GM12875 (cell line): ENCODE data around the gene SEMA7A.

Experiments
- H3K4me3 ChIP-seq: one replicate; pipeline ENCODE4 v1.5.1; 2011; ENCODE audit warnings: low read depth, low read length, control low read depth
- TF ChIP-seq, protein P1 (sequence below): IDR thresholded peaks from 2 replicates; pipeline ENCODE4 v1.5.1; 2011; ENCODE audit warnings: low read depth, mild to moderate bottlenecking, control low read depth, inconsistent platforms, low read length, moderate library complexity, borderline replicate concordance; ENCODE audit not compliant: insufficient read depth

SEMA7A gene

GRCh38 chr15:74387141-74387541 is 46.6 kb downstream of the SEMA7A start:
- H3K4me3 ChIP-seq, result no peak overlapping the region

DNA sequence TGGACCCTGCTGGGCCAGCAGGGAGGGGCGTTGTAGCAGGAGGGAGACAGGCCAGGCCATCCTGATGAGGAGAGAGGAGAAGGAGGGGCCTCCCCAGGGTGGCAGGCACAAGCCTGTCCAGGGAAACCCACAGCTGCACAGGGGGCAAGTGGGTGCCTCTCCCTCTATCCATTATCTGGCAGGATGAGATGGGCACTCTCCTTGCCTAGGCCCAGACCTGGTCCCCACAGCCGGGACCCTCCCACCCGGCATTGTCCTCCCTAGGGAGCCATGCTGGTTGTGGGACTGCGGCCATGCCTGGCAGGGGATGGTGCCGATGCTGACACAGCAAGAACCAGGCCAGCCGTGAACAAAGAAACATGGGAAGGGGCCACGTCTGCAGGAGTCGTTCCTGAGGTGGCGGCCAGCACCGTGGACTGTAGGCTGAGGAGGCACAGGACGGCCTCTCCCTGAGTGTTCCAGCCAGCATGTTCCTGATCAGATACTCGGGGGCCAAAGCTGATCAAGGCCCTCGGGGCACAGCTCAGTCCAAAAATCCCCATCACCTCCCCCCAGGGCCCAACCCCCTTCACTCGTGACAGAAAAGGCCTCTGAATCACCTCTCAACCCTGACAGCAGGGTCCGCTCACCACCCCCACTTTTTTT is 47.1 kb downstream of the SEMA7A start:
- TF ChIP-seq, protein P1, sequence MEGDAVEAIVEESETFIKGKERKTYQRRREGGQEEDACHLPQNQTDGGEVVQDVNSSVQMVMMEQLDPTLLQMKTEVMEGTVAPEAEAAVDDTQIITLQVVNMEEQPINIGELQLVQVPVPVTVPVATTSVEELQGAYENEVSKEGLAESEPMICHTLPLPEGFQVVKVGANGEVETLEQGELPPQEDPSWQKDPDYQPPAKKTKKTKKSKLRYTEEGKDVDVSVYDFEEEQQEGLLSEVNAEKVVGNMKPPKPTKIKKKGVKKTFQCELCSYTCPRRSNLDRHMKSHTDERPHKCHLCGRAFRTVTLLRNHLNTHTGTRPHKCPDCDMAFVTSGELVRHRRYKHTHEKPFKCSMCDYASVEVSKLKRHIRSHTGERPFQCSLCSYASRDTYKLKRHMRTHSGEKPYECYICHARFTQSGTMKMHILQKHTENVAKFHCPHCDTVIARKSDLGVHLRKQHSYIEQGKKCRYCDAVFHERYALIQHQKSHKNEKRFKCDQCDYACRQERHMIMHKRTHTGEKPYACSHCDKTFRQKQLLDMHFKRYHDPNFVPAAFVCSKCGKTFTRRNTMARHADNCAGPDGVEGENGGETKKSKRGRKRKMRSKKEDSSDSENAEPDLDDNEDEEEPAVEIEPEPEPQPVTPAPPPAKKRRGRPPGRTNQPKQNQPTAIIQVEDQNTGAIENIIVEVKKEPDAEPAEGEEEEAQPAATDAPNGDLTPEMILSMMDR, result no peak
- H3K4me3 ChIP-seq, result no peak overlapping the region

More at GRCh38 chr15:74387141-74387541, 46.6 kb downstream of the SEMA7A start:
- TF ChIP-seq, protein P1, result no peak

DNA sequence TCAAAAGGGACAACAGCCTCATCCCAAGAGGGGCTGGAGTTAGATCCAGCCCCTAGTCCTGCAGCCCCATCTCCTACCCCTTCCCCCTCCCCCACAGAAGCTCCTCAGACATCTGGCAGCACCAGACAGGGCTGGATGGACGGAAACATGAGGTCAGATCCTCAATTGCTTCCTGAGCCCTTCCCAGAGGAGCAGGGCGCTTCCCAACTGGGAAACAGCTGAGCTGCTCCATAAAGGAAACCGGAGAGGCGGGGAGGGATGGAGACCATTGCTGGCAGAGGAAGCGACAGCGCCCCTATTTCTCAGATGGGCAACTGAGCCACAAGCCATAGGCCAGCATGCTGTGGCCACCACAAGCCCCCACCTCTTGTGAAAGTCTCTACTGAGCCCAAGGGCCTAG is 48.0 kb downstream of the SEMA7A start:
- no peak overlapping the region for H3K4me3 ChIP-seq
- TF ChIP-seq, protein P1, result no peak

GRCh38 chr15:74384881-74385643 is 48.7 kb downstream of the SEMA7A start:
- TF ChIP-seq, protein P1, result no peak
- no peak overlapping the region for H3K4me3 ChIP-seq

GRCh38 chr15:74384566-74384880 is 49.2 kb downstream of the SEMA7A start:
- TF ChIP-seq, protein P1, result no peak

GRCh38 chr15:74383695-74384565 is 49.8 kb downstream of the SEMA7A start:
- no peak overlapping the region for H3K4me3 ChIP-seq
- TF ChIP-seq, protein P1, result 0 out of 2 replicates have a peak, but pooled peaks have one; percentile 1

More at GRCh38 chr15:74384566-74384880, 49.2 kb downstream of the SEMA7A start:
- no peak overlapping the region for H3K4me3 ChIP-seq
